Keratinocyte (primary cell): ENCODE results near the gene DGKA. TPM values are rescaled to one million over a fixed set of nuclear protein-coding genes. Genes with fewer than 3 reads are reported as not detected.

Source experiments
- DNase-seq: peaks from one replicate; pipeline ENCODE4 v3.0.0-alpha.2; 2011; ENCODE audit warnings: low read depth, missing footprints, low spot score
- FAIRE-seq: peaks from 2 replicates; lab custom pipeline; 2011; peaks lifted over from hg19 to GRCh38; lab: Jason Lieb, UNC
- H2AFZ ChIP-seq: 2 replicates; pipeline ENCODE4 v1.6.0; 2012; ENCODE audit warnings: low read length, control low read depth, inconsistent platforms; ENCODE audit not compliant: control insufficient read depth
- H3K27ac ChIP-seq: 2 replicates; pipeline ENCODE4 v1.5.1; 2011; ENCODE audit warnings: low read length; ENCODE audit not compliant: control insufficient read depth, insufficient read depth
- H3K27me3 ChIP-seq: 3 replicates; pipeline ENCODE4 v1.6.0; 2011; ENCODE audit warnings: low read length; ENCODE audit not compliant: control insufficient read depth, insufficient read depth; ENCODE audit errors: extremely low read depth
- H3K36me3 ChIP-seq, 2 experiments: 2 replicates in 1 of 2; 3 replicates in 1 of 2; pipeline ENCODE4 v1.5.1; 2011; ENCODE audit warnings: low read length in 2 of 2, mild to moderate bottlenecking in 1 of 2; ENCODE audit not compliant: control insufficient read depth in 2 of 2, insufficient read depth in 2 of 2; ENCODE audit errors: extremely low read depth in 1 of 2
- H3K4me1 ChIP-seq: 3 replicates; pipeline ENCODE4 v1.5.1; 2011; ENCODE audit warnings: low read length; ENCODE audit not compliant: control insufficient read depth, insufficient read depth; ENCODE audit errors: extremely low read depth
- H3K4me2 ChIP-seq: 3 replicates; pipeline ENCODE4 v1.6.0; 2011; ENCODE audit warnings: low read depth, low read length; ENCODE audit not compliant: control insufficient read depth, insufficient read depth; ENCODE audit errors: extremely low read depth
- H3K4me3 ChIP-seq, 3 experiments: fragments of 200-600 bp in 1 of 3; sonication (generic) in 1 of 3; 2 replicates in 2 of 3; 3 replicates in 1 of 3; pipeline ENCODE4 v1.5.1; 2011 to 2016; ENCODE audit warnings: low read length in 3 of 3, mild to moderate bottlenecking in 3 of 3, control low read depth in 2 of 3, inconsistent platforms in 1 of 3, low read depth in 1 of 3, mixed read lengths in 1 of 3, mixed run types in 1 of 3, moderate library complexity in 1 of 3; ENCODE audit not compliant: control insufficient read depth in 2 of 3, insufficient read depth in 2 of 3; ENCODE audit errors: extremely low read depth in 1 of 3
- H3K79me2 ChIP-seq: 2 replicates; pipeline ENCODE4 v1.6.0; 2012; ENCODE audit warnings: low read length; ENCODE audit not compliant: control insufficient read depth, insufficient read depth
- H3K9ac ChIP-seq: 3 replicates; pipeline ENCODE4 v1.6.0; 2011; ENCODE audit warnings: low read length; ENCODE audit not compliant: control insufficient read depth, insufficient read depth; ENCODE audit errors: extremely low read depth
- H3K9me1 ChIP-seq: 3 replicates; pipeline ENCODE4 v1.6.0; 2011; ENCODE audit warnings: low read length; ENCODE audit not compliant: control insufficient read depth, insufficient read depth; ENCODE audit errors: extremely low read depth
- H3K9me3 ChIP-seq: 2 replicates; pipeline ENCODE4 v1.5.1; 2012; ENCODE audit warnings: low read depth, low read length; ENCODE audit not compliant: control insufficient read depth
- H4K20me1 ChIP-seq: 3 replicates; pipeline ENCODE4 v1.6.0; 2011; ENCODE audit warnings: low read length; ENCODE audit not compliant: control insufficient read depth, insufficient read depth; ENCODE audit errors: extremely low read depth
- EZH2 ChIP-seq: IDR thresholded peaks from one replicate; pipeline ENCODE4 v1.6.1; 2012; ENCODE audit warnings: inconsistent platforms, mild to moderate bottlenecking, low read length, moderate library complexity
- dilution Hi-C: fragments of 300-500 bp; cut with MboI; formaldehyde crosslinking; loops from one replicate; pipeline ENCODE4 v1.7.0; 2020; ENCODE audit warnings: low sequenced_read_pairs; ENCODE audit not compliant: extremely low pct_ligation_motif_present
- polyA plus RNA-seq, 5 experiments: library from polyadenylated mRNA; depleted of rRNA in 3 of 5; stranded (reverse) in 3 of 5; stranded (forward) in 1 of 5; unstranded in 1 of 5; fragments of >200 nt; gene quantifications; 1 replicate in 1 of 5; 2 replicates in 3 of 5; 3 replicates in 1 of 5; pipeline versions ENCODE4 v1.2.1 to v1.2.3, GENCODE V29; 2011 to 2012; ENCODE audit warnings: missing spikeins in 2 of 5, low read depth in 1 of 5, low replicate concordance in 1 of 5
- TF ChIP-seq, protein P1 (sequence below), 3 experiments: IDR thresholded peaks in 1 of 3; conservative IDR thresholded peaks in 1 of 3; optimal IDR thresholded peaks in 1 of 3; 2 replicates in 2 of 3; 3 replicates in 1 of 3; pipeline versions ENCODE3 to v1.5.1; 2011; ENCODE audit warnings: low read length in 3 of 3, mild to moderate bottlenecking in 3 of 3, moderate library complexity in 2 of 3, control low read depth in 1 of 3, inconsistent platforms in 1 of 3; ENCODE audit not compliant: insufficient read depth in 2 of 3; ENCODE audit errors: extremely low read depth in 1 of 3

DGKA gene
- polyA plus RNA-seq, 1 donor (not counting 4 experiments of a cell fraction or from before 2014, with no cell fraction given) = 174 TPM

DNA sequence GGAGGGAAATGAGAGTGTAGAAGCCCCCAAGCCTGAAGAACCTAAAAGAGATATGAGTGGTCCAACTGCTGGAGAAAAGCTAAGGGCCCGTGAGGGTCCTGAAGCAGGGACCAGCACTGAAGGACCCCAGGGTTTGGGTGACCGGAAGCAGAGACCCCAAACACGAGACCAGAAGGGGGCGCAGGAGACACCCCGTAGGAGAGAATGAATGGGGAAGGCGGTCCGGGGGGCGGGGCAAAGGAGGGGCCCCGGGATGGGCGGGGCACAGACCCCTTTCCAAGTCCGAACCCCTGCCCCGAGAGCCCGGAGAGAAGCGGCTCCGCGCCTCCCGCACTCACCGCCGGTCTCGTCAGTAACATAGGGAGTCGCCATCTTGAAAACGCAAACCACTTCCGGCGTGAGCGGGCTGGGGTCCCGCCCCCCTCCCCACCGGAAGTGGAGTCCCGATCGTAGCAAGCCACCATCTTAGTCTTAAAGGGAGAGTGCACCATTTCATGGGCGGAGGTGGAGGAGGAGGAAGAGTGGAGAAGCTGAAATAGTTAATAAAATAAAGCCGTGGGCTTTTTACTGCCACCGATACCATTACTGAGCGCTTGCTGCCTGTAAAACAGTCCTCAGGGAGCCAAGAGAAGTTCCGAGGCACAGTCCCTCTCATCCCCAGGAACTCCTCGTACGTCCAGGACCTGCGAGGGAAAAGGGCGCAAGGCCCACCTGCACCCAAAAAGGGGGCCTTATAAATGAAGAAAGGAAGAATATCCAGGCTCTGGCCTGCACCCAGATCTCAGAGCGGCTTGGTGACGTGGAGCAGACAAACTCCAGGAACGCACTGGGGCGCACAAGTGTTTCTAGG is 4.0 kb upstream of the DGKA start:
- Histone ChIP-seq H4K20me1 (no peaks in the 10 kb centered on the region), H3K79me2 (peaks cover 55% of the 10 kb centered on the region), H3K4me3 (peak overlapping the region; percentile 63 to 95 (median 90)), H3K9me1 (no peaks in the 10 kb centered on the region), H3K4me2 (peak overlapping the region; percentile 99), H3K9me3 (no peaks in the 10 kb centered on the region), H3K36me3 (peaks cover 5% of the 10 kb centered on the region in 2 experiments), H3K27me3 (no peaks in the 10 kb centered on the region), H3K27ac (peak overlapping the region; percentile 89), H3K9ac (peak overlapping the region; percentile 90), H2AFZ (peak overlapping the region; percentile 82), H3K4me1 (peaks cover 28% of the 10 kb centered on the region)
- FAIRE-seq (no peak), DNase-seq (peak; percentile 71)
- dilution Hi-C loops = no loop called here
- TF ChIP-seq, protein P1, sequence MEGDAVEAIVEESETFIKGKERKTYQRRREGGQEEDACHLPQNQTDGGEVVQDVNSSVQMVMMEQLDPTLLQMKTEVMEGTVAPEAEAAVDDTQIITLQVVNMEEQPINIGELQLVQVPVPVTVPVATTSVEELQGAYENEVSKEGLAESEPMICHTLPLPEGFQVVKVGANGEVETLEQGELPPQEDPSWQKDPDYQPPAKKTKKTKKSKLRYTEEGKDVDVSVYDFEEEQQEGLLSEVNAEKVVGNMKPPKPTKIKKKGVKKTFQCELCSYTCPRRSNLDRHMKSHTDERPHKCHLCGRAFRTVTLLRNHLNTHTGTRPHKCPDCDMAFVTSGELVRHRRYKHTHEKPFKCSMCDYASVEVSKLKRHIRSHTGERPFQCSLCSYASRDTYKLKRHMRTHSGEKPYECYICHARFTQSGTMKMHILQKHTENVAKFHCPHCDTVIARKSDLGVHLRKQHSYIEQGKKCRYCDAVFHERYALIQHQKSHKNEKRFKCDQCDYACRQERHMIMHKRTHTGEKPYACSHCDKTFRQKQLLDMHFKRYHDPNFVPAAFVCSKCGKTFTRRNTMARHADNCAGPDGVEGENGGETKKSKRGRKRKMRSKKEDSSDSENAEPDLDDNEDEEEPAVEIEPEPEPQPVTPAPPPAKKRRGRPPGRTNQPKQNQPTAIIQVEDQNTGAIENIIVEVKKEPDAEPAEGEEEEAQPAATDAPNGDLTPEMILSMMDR (optimal IDR thresholded peaks at IDR 0.05 in 1 of 3, IDR thresholded peaks at IDR 0.05 in 1 of 3, conservative IDR thresholded peaks at IDR 0.05 in 1 of 3; ENCODE audit: extremely low read depth in 1 of 3, insufficient read depth in 2 of 3, low read length in 3 of 3) = peak; percentile 68 to 79 (median 71)
- no peak for TF ChIP-seq EZH2

DNA sequence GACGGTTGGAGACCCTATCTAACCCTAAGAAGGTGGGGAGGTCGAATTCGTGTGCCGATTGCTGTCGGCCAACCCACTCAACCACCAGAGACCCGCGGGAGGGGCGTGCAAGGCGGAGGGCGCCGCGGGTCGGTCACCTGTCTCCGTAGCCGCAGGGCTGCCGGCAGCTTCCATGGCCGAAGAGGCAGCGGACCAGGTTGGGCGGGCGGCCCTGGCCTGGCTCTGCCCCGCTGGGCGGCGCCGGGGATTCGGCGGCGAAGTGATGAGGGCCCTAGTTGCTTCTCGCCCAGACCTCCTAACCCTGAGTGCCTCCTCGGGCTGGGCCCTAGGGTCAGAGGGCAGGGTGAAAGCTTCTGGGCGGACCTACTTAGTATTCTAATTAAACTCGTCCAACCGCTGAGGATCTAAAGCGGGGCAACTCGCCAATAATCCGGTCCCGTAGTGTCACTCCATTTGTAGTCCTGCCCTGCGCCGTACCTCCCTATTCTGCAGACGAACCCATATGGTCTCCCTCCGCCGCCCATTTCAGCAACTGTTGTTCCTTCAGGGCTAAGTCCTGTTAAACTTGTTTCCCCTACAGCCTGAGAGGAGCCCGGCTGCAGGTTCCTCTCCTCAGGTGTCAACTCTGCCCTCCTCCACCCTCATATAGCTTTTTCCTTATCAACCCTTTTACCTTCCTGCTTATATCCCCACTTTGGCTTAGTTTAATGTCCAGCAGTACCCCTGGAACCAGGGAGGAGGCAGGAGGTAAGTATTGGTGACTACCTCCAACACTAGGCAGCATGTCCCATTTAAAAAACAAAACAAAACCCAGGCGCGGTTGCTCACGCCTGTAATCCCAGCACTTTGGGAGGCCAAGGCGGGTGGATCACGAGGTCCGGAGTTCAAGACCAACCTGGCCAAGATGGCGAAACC is 3.1 kb upstream of the DGKA start, which contains the start of gene PYM1:
TSS of gene PYM1 (minus strand) at position 307 of the 915 bp plus-strand sequence. CDS start at position 174, 133 bp downstream.
- H3K4me2 ChIP-seq = peak within 1 kb of the TSS; percentile 99
- H3K27me3 ChIP-seq = no peaks in the 10 kb centered on the region
- no peaks in the 10 kb centered on the region for H4K20me1 ChIP-seq
- TF ChIP-seq EZH2 = no peak
- TF ChIP-seq, protein P1 (optimal IDR thresholded peaks at IDR 0.05 in 1 of 3, IDR thresholded peaks at IDR 0.05 in 1 of 3, conservative IDR thresholded peaks at IDR 0.05 in 1 of 3; ENCODE audit: extremely low read depth in 1 of 3, insufficient read depth in 2 of 3, low read length in 3 of 3) = no peak
- H3K4me1 ChIP-seq = peaks cover 28% of the 10 kb centered on the region
- peak within 1 kb of the TSS; percentile 82 for H2AFZ ChIP-seq
- peaks cover 2 to 3% of the 10 kb centered on the region in 2 experiments for H3K36me3 ChIP-seq
- peaks cover 55% of the 10 kb centered on the region for H3K79me2 ChIP-seq
- H3K4me3 ChIP-seq = peak within 1 kb of the TSS; percentile 63 to 95 (median 90)
- H3K9me1 ChIP-seq = no peaks in the 10 kb centered on the region
- dilution Hi-C loops = no loop called here
- H3K27ac ChIP-seq = peak within 1 kb of the TSS; percentile 89
- peak within 1 kb of the TSS; percentile 90 for H3K9ac ChIP-seq
- DNase-seq (peak; percentile 79), FAIRE-seq (no peak)
- no peaks in the 10 kb centered on the region for H3K9me3 ChIP-seq
